Ishikawa (cell line): Measurements from ENCODE around the gene RHOB.

ENCODE experiments used
- CEBPB ChIP-seq: IDR thresholded peaks from 2 replicates; pipeline ENCODE4 v1.6.1; 2012
- CREB1 ChIP-seq: IDR thresholded peaks from 2 replicates; pipeline ENCODE4 v1.6.1; 2012; ENCODE audit warnings: low read depth
- EGR1 ChIP-seq: IDR thresholded peaks from 2 replicates; pipeline ENCODE4 v1.6.1; 2012
- EP300 ChIP-seq: IDR thresholded peaks from 2 replicates; pipeline ENCODE4 v1.6.1; 2012; ENCODE audit warnings: borderline replicate concordance
- FOXM1 ChIP-seq: IDR thresholded peaks from 2 replicates; pipeline ENCODE4 v1.6.1; 2012; ENCODE audit warnings: low read depth, borderline replicate concordance
- MAX ChIP-seq: IDR thresholded peaks from 2 replicates; pipeline ENCODE4 v1.6.1; 2012
- NFIC ChIP-seq: IDR thresholded peaks from 2 replicates; pipeline ENCODE4 v1.6.1; 2012
- RAD21 ChIP-seq: IDR thresholded peaks from 2 replicates; pipeline ENCODE4 v1.6.1; 2012; ENCODE audit warnings: low read depth
- REST ChIP-seq: IDR thresholded peaks from 2 replicates; pipeline ENCODE4 v1.6.1; 2012; ENCODE audit warnings: low read depth, mild to moderate bottlenecking
- TAF1 ChIP-seq: IDR thresholded peaks from 2 replicates; pipeline ENCODE4 v1.6.1; 2012; ENCODE audit warnings: low read depth, mild to moderate bottlenecking
- TCF12 ChIP-seq: IDR thresholded peaks from 2 replicates; pipeline ENCODE4 v1.6.1; 2012; ENCODE audit warnings: low read depth
- TEAD4 ChIP-seq: IDR thresholded peaks from 2 replicates; pipeline ENCODE4 v1.6.1; 2012
- USF1 ChIP-seq: IDR thresholded peaks from 2 replicates; pipeline ENCODE4 v1.6.1; 2012
- YY1 ChIP-seq: IDR thresholded peaks from 2 replicates; pipeline ENCODE4 v1.6.1; 2012; ENCODE audit warnings: low read depth
- ZBTB7A ChIP-seq: IDR thresholded peaks from 2 replicates; pipeline ENCODE4 v1.6.1; 2012; ENCODE audit warnings: low read depth

The RHOB gene

GRCh38 chr2:20474757-20475566 is 28.1 kb downstream of the RHOB start:
- TF ChIP-seq EP300 (no peak), RAD21 (no peak), EGR1 (no peak), CREB1 (no peak), TAF1 (no peak), REST (no peak), USF1 (no peak), CEBPB (no peak), NFIC (no peak), YY1 (no peak), FOXM1 (no peak), ZBTB7A (no peak), TEAD4 (no peak), TCF12 (no peak), MAX (no peak)

- no peak for TF ChIP-seq ZBTB7A
- no peak for TF ChIP-seq REST
- TF ChIP-seq CREB1 = no peak
- TF ChIP-seq FOXM1 = no peak
- TF ChIP-seq EGR1 = no peak
- no peak for TF ChIP-seq TEAD4
- TF ChIP-seq RAD21 = no peak
- TF ChIP-seq TAF1 = no peak
- no peak for TF ChIP-seq NFIC
- no peak for TF ChIP-seq USF1
- no peak for TF ChIP-seq TCF12
- TF ChIP-seq YY1 = no peak
- no peak for TF ChIP-seq EP300
- TF ChIP-seq CEBPB = no peak
- TF ChIP-seq MAX = no peak
Measured at GRCh38 chr2:20475567-20475952, 28.7 kb downstream of the RHOB start.

GRCh38 chr2:20476481-20476880 is 29.6 kb downstream of the RHOB start:
- TF ChIP-seq USF1 (no peak), ZBTB7A (no peak), FOXM1 (no peak), TAF1 (no peak), TEAD4 (no peak), EP300 (no peak), EGR1 (no peak), NFIC (no peak), REST (no peak), CREB1 (no peak), MAX (no peak), TCF12 (no peak), YY1 (no peak), CEBPB (no peak), RAD21 (no peak)
